Thoracic aorta (tissue), 2 donors: ENCODE data around the gene ADAMTS2. TPM values are rescaled to one million over a fixed set of nuclear protein-coding genes. Genes with fewer than 3 reads are reported as not detected.
A peak's percentile ranks its signal among the peaks of the same experiment; 100 is the strongest.

ENCODE experiments used
- ATAC-seq: fragments of 150-250 bp; one replicate; pipeline ENCODE4 v1.8.0; 2017; ENCODE audit warnings: low read depth; ENCODE audit not compliant: insufficient number of reproducible peaks, low FRiP score
- DNase-seq: peaks from one replicate; pipeline ENCODE4 v3.0.0-alpha.2; 2020; ENCODE audit warnings: low spot score
- H3K27ac ChIP-seq, 2 donors: fragments of 200-600 bp; sonication (generic); 1 replicate in 1 of 2; 2 replicates in 1 of 2; pipeline ENCODE4 v1.5.1; 2016; ENCODE audit warnings: mild to moderate bottlenecking in 2 of 2, moderate library complexity in 2 of 2
- H3K27me3 ChIP-seq: fragments of 200-600 bp; sonication (generic); replicated peaks from 2 replicates; pipeline ENCODE4 v1.6.0; 2016; ENCODE audit warnings: mild to moderate bottlenecking; ENCODE audit not compliant: insufficient read depth
- H3K36me3 ChIP-seq: fragments of 200-600 bp; sonication (generic); one replicate; pipeline ENCODE4 v1.5.1; 2016
- H3K4me1 ChIP-seq, 2 donors: fragments of 200-600 bp; sonication (generic); 1 replicate in 1 of 2; 2 replicates in 1 of 2; pipeline versions ENCODE4 v1.5.1 to v1.6.0; 2016; ENCODE audit warnings: low read depth in 2 of 2, mild to moderate bottlenecking in 1 of 2; ENCODE audit not compliant: control insufficient read depth in 1 of 2
- H3K4me3 ChIP-seq: fragments of 200-600 bp; sonication (generic); 2 replicates; pipeline ENCODE4 v1.5.1; 2016; ENCODE audit warnings: mild to moderate bottlenecking
- H3K9me3 ChIP-seq: fragments of 200-600 bp; sonication (generic); 2 replicates; pipeline ENCODE4 v1.5.1; 2016
- CTCF ChIP-seq: fragments of 200-600 bp; sonication (generic); IDR thresholded peaks from one replicate; pipeline ENCODE4 v1.5.1; 2019; ENCODE audit warnings: antibody characterized with exemption
- total RNA-seq, 2 donors: library from RNA; depleted of rRNA; stranded (reverse); fragments of >200 nt; gene quantifications; one replicate each; pipeline versions ENCODE4 v1.1.0 to v1.2.3, GENCODE V29; 2016

Gene ADAMTS2
- total RNA-seq, 2 donors from 2014 or later, result 34.4 to 60.7 TPM

- TF ChIP-seq CTCF, result peak; percentile 43
- no peaks in the 10 kb centered on the region for H3K27me3 ChIP-seq
- no peaks in the 10 kb centered on the region for H3K36me3 ChIP-seq
- no peaks in the 10 kb centered on the region for H3K9me3 ChIP-seq
- ATAC-seq, result no peak
- no peaks in the 10 kb centered on the region for H3K4me1 ChIP-seq
- H3K4me3 ChIP-seq, result no peak overlapping the region
- DNase-seq, result no peak
- H3K27ac ChIP-seq, result no peak overlapping the region
Observed at GRCh38 chr5:179212870-179213269, 132.4 kb downstream of the ADAMTS2 start.

- DNase-seq (no peak), ATAC-seq (no peak)
- no peak for TF ChIP-seq CTCF
- no peak overlapping the region for H3K4me3 ChIP-seq
- no peaks in the 10 kb centered on the region for H3K4me1 ChIP-seq
- H3K36me3 ChIP-seq, result no peaks in the 10 kb centered on the region
- H3K9me3 ChIP-seq, result no peaks in the 10 kb centered on the region
- H3K27ac ChIP-seq, result no peak overlapping the region
- no peaks in the 10 kb centered on the region for H3K27me3 ChIP-seq
Observed at GRCh38 chr5:179211631-179212030, 133.6 kb downstream of the ADAMTS2 start.

- DNase-seq, result no peak
- Histone ChIP-seq H3K4me1 (no peaks in the 10 kb centered on the region), H3K4me3 (no peak overlapping the region), H3K36me3 (no peaks in the 10 kb centered on the region), H3K9me3 (no peaks in the 10 kb centered on the region), H3K27ac (no peak overlapping the region), H3K27me3 (no peaks in the 10 kb centered on the region)
- no peak for TF ChIP-seq CTCF
- no peak for ATAC-seq
Observed at GRCh38 chr5:179211068-179211467, 134.2 kb downstream of the ADAMTS2 start.

- Histone ChIP-seq H3K4me3 (no peak overlapping the region), H3K36me3 (no peaks in the 10 kb centered on the region), H3K4me1 (no peaks in the 10 kb centered on the region), H3K27me3 (no peaks in the 10 kb centered on the region), H3K27ac (no peak overlapping the region), H3K9me3 (no peaks in the 10 kb centered on the region)
- DNase-seq (no peak), ATAC-seq (no peak)
- no peak for TF ChIP-seq CTCF
Observed at GRCh38 chr5:179210478-179210877, 134.8 kb downstream of the ADAMTS2 start.

GRCh38 chr5:179209359-179210150, 135.7 kb downstream of the ADAMTS2 start:
- no peak for TF ChIP-seq CTCF
- ATAC-seq, result no peak
- DNase-seq, result no peak
- no peaks in the 10 kb centered on the region for H3K9me3 ChIP-seq
- H3K4me1 ChIP-seq, result no peaks in the 10 kb centered on the region
- H3K27ac ChIP-seq, result no peak overlapping the region
- H3K4me3 ChIP-seq, result no peak overlapping the region
- no peaks in the 10 kb centered on the region for H3K27me3 ChIP-seq
- H3K36me3 ChIP-seq, result no peaks in the 10 kb centered on the region
